Astrocyte (in vitro differentiated cells and primary cell): ENCODE results near the gene VPS39.

ENCODE experiments used
- EZH2 ChIP-seq: IDR thresholded peaks from 2 replicates; pipeline ENCODE4 v1.6.1; 2012; ENCODE audit warnings: mild to moderate bottlenecking, low read length, inconsistent platforms; ENCODE audit not compliant: insufficient read depth
- TF ChIP-seq, protein P1 (sequence below): IDR thresholded peaks from 2 replicates; pipeline ENCODE4 v1.5.1; 2011; ENCODE audit warnings: low read depth, mild to moderate bottlenecking, inconsistent platforms, low read length, moderate library complexity; ENCODE audit not compliant: insufficient read depth

DNA sequence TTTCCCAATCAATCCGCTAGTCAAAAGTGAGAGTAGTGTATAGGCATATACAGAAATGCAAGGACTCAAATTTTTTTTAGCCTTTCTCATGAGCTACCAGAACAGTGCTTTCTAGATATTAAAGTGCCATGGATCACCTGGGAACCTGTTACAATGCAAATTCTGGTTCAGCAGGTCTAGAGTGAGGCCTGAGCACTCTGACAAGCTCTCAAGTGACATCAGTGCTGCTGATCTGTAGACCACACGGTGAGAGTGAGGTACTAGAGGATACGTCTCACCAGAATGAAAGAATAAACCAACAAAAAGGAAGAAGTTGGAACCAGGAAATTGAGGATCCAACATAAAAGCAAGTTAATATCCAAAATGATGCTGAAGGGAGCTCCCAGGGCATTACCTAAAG lies 97.7 kb downstream of the VPS39 start:
- TF ChIP-seq, protein P1, sequence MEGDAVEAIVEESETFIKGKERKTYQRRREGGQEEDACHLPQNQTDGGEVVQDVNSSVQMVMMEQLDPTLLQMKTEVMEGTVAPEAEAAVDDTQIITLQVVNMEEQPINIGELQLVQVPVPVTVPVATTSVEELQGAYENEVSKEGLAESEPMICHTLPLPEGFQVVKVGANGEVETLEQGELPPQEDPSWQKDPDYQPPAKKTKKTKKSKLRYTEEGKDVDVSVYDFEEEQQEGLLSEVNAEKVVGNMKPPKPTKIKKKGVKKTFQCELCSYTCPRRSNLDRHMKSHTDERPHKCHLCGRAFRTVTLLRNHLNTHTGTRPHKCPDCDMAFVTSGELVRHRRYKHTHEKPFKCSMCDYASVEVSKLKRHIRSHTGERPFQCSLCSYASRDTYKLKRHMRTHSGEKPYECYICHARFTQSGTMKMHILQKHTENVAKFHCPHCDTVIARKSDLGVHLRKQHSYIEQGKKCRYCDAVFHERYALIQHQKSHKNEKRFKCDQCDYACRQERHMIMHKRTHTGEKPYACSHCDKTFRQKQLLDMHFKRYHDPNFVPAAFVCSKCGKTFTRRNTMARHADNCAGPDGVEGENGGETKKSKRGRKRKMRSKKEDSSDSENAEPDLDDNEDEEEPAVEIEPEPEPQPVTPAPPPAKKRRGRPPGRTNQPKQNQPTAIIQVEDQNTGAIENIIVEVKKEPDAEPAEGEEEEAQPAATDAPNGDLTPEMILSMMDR, result no peak
- TF ChIP-seq EZH2, result no peak
